ENCODE results near the gene NOSIP.

NOSIP gene

GRCh38 chr19:49594993-49595818 lies 14.8 kb upstream of the NOSIP start:
- DNase-seq, result no peak

- DNase-seq, result no peak
Measured at GRCh38 chr19:49594157-49594992, 14.0 kb upstream of the NOSIP start.

GRCh38 chr19:49593233-49594113 lies 13.1 kb upstream of the NOSIP start:
- DNase-seq, result peak; percentile 26 to 53

- no peak for DNase-seq
Measured at GRCh38 chr19:49592486-49593232, 12.3 kb upstream of the NOSIP start.

- DNase-seq, result peak in 1 of 2 experiments; percentile 58
Measured at GRCh38 chr19:49591731-49592485, 11.6 kb upstream of the NOSIP start.

GRCh38 chr19:49590971-49591730 lies 10.8 kb upstream of the NOSIP start, which contains the start of gene PRR12:
Gene PRR12, plus strand, starts transcription at chr19:49591182. Its CDS starts 473 bp downstream, at chr19:49591655.
- DNase-seq, result peak; percentile 65 to 72

GRCh38 chr19:49590071-49590970 lies 10.0 kb upstream of the NOSIP start:
- peak; percentile 98 to 99 for DNase-seq

GRCh38 chr19:49589502-49589905 lies 9.1 kb upstream of the NOSIP start:
- peak in 1 of 2 experiments; percentile 59 for DNase-seq

- no peak for DNase-seq
Measured at GRCh38 chr19:49588365-49589122, 8.2 kb upstream of the NOSIP start.

- DNase-seq, result no peak
Measured at GRCh38 chr19:49587227-49587626, 6.9 kb upstream of the NOSIP start.

- peak; percentile 20 to 70 for DNase-seq
Measured at GRCh38 chr19:49585023-49585422, 4.7 kb upstream of the NOSIP start.

- no peak for DNase-seq
Measured at GRCh38 chr19:49583239-49583638, 2.9 kb upstream of the NOSIP start.

- no peak for DNase-seq
Measured at GRCh38 chr19:49581007-49581508, 702 bp upstream of the NOSIP start, which contains the start of gene PRRG2. Gene PRRG2, plus strand, starts transcription at chr19:49581316. Its CDS starts 1,904 bp downstream, at chr19:49583220.

GRCh38 chr19:49579947-49580263 lies 451 bp downstream of the NOSIP start:
- no peak for DNase-seq

GRCh38 chr19:49579193-49579592 lies 1.2 kb downstream of the NOSIP start:
- DNase-seq, result no peak

GRCh38 chr19:49574206-49574755 lies 6.1 kb downstream of the NOSIP start:
- DNase-seq, result no peak

GRCh38 chr19:49573425-49573824 lies 6.9 kb downstream of the NOSIP start:
- no peak for DNase-seq

- DNase-seq, result no peak
Measured at GRCh38 chr19:49573009-49573408, 7.3 kb downstream of the NOSIP start.
